AG09309 (cell line): ENCODE data around the gene PTPRN2.

Experiments
- DNase-seq: peaks from one replicate; pipeline ENCODE4 v3.0.0-alpha.2; 2010; ENCODE audit warnings: low read depth
- H3K4me3 ChIP-seq: 2 replicates; pipeline ENCODE4 v1.5.1; 2011; ENCODE audit warnings: mild to moderate bottlenecking, low read depth, low read length, moderate library complexity; ENCODE audit not compliant: control insufficient read depth
- TF ChIP-seq, protein P1 (sequence below): IDR thresholded peaks from 2 replicates; pipeline ENCODE4 v1.5.1; 2011; ENCODE audit warnings: mild to moderate bottlenecking, low read depth, low read length, inconsistent platforms; ENCODE audit not compliant: insufficient read depth, control insufficient read depth; ENCODE audit errors: missing control alignments

The PTPRN2 gene

DNA sequence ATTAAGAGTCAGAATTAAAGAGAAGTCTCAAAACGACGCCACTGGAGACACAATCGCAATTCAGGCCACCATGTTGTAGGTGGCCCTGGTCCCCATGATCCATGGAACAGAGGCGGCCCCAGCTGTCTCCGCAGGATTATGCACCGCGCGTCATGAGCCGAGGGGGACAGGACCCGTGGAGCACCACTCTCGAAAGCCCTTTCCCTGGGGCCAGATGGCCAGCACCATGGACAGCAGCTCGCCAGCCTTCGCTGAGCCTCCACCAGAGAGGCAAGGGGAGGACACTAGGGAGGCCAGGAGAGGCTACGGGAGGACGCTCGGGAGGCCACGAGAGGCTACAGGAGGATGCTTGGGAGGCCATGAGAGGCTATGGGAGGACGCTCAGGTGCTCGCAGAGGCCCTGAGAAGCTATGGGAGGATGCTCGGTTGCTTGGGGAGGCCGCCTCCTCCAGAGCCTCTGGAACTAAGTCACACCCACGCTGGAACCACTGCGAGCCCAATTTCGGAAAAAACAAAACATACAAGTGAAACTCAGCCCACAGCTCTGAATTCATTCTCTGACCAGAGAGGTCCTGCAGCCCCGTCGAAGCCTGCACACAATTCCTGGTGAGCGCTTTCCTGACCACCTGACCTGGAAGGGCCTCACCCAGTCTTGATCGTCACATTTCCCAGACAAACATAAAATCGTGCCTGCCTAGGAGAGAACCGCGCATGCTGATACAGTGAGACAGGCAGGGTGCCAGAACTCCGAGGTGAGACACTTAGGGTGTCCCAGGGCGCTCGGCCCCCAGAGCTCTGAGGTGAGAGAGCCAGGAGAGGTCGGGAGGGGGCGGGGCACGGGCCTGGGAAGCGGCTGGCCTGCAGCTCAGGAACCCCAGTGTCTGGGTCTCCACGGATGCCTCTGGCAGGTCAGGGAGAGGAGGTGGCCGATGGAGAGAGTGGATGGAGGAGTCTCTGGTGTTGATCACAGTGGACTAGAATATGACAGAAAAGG lies 224.4 kb downstream of the PTPRN2 start:
- DNase-seq, result no peak
- no peak overlapping the region for H3K4me3 ChIP-seq
- TF ChIP-seq, protein P1, sequence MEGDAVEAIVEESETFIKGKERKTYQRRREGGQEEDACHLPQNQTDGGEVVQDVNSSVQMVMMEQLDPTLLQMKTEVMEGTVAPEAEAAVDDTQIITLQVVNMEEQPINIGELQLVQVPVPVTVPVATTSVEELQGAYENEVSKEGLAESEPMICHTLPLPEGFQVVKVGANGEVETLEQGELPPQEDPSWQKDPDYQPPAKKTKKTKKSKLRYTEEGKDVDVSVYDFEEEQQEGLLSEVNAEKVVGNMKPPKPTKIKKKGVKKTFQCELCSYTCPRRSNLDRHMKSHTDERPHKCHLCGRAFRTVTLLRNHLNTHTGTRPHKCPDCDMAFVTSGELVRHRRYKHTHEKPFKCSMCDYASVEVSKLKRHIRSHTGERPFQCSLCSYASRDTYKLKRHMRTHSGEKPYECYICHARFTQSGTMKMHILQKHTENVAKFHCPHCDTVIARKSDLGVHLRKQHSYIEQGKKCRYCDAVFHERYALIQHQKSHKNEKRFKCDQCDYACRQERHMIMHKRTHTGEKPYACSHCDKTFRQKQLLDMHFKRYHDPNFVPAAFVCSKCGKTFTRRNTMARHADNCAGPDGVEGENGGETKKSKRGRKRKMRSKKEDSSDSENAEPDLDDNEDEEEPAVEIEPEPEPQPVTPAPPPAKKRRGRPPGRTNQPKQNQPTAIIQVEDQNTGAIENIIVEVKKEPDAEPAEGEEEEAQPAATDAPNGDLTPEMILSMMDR, result no peak

- DNase-seq, result no peak
- no peak overlapping the region for H3K4me3 ChIP-seq
- TF ChIP-seq, protein P1, result no peak
Observed at GRCh38 chr7:158362001-158362400, 225.6 kb downstream of the PTPRN2 start.

- H3K4me3 ChIP-seq, result no peak overlapping the region
- TF ChIP-seq, protein P1, result no peak
- no peak for DNase-seq
Observed at GRCh38 chr7:158361326-158361946, 226.2 kb downstream of the PTPRN2 start.

GRCh38 chr7:158358926-158359645 lies 228.5 kb downstream of the PTPRN2 start:
- H3K4me3 ChIP-seq, result no peak overlapping the region

DNA sequence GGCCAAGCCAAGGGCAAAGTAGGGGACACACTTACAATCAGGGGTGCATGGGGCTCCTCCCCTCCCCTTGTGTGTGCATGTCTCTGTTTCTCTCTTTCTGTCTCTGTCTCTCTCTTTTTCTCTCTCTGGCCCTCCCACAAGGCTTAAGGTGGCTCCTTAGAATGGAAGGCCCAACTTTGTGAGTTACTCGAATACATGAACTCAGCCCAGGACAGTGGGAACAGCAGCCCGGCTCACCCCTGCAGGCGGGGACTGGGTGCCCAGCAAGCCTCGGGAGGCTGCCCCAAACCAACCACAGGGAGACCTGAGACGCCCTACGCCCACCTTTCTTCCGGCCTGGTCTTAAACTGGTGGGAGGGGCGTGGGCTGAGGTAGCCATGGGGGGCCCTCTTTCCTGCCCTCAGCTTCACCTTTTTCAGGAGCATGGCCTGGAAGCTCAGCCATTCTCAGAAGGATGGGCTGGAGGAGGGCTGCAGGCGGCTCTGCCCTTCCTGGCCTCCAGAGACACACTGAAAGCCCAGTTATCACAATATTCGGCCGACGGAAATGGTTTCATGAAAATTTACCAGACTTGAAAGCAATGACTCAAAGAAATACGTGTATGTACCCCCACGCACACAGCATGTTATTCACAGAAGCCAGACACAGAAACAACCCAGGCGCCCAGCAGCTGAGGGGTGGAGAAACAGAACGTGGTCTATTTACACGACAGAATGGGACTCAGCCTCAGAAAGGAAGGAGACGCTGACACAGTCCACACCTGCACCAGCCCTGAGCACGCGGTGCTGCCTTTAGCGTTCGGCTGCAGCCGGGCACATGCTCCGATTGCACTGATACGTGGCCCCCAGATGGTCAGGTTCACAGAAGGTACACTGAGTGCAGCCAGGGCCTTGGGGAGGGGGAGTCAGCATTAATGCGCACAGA lies 229.5 kb downstream of the PTPRN2 start:
- TF ChIP-seq, protein P1, result no peak
- no peak overlapping the region for H3K4me3 ChIP-seq
- DNase-seq, result no peak

More at GRCh38 chr7:158358926-158359645, 228.5 kb downstream of the PTPRN2 start:
- TF ChIP-seq, protein P1, result no peak
- no peak for DNase-seq
